Epithelial cell of proximal tubule (primary cell): ENCODE measurements around the gene PHLPP1. TPM values are rescaled to one million over a fixed set of nuclear protein-coding genes. Genes with fewer than 3 reads are reported as not detected.

Experiments used
- DNase-seq: peaks from one replicate; pipeline ENCODE4 v3.0.0-alpha.2; 2011; ENCODE audit warnings: low read depth
- H3K4me3 ChIP-seq: 2 replicates; pipeline ENCODE4 v1.5.1; 2011; ENCODE audit warnings: low read depth, mild to moderate bottlenecking, low read length
- CTCF ChIP-seq: conservative IDR thresholded peaks from 2 replicates; pipeline ENCODE4 v1.5.1; 2012; ENCODE audit warnings: low read depth, mild to moderate bottlenecking, low read length
- total RNA-seq: library from RNA; depleted of rRNA; stranded (reverse); fragments of >200 nt; gene quantifications from 2 replicates; pipeline ENCODE4 v1.2.3, GENCODE V29; 2015

Gene PHLPP1
- total RNA-seq, 1 donor from 2014 or later, result 9.0 TPM

- H3K4me3 ChIP-seq, result no peak overlapping the region
- DNase-seq, result no peak
- no peak for TF ChIP-seq CTCF
These were observed 40.1 kb downstream of the PHLPP1 start for GRCh38 chr18:62755454-62755853.

DNA sequence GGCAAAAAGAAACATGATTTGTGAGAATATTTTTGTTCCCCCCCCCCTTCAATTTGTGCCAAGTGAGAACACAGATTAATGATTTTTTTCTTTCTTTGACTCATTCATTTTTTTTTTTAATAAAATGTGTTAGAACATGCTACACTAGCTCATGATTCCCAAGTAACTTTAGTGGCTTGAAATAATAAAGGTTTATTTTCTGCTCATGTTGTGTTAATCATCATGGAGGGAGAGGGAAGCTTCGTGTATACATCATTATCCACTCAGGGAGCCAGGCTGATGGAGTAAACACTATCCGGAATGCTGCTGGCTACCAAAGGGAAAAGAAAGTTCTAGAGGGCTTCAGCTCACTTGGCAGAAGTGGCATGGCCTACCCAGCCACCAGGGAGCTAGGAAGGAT lies 40.6 kb downstream of the PHLPP1 start:
- DNase-seq, result no peak
- H3K4me3 ChIP-seq, result no peak overlapping the region
- TF ChIP-seq CTCF, result no peak

DNA sequence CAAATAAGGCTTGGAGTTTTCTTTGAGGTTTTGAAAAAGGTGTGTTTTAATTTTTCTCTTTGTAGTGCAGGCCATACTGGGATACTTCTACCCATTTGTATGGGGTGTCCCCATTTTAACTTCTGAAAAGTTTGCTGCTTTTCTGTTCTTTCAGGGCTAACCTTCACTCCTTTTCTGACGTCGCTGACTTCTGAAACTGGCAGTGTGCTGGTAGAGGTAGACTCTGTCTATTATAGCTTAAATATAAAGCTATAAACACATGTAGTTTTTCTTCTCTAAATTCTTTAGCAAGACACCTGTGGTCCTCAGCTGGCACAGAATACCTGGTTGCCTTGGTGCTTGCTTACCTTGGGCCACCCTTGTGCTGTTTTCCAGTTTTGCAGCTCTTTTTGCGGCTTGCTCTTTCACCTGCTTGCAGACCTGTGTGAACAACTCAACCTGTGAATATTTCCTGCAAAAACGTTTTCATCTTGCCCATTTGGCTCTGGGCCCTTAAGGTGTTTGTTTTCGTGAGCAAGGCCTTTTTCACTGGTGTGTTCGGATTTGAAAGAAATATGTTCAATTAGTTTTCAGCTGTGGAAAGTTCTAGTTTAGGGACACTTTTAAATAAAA lies 42.2 kb downstream of the PHLPP1 start:
- H3K4me3 ChIP-seq, result no peak overlapping the region
- no peak for TF ChIP-seq CTCF
- DNase-seq, result no peak

- no peak for TF ChIP-seq CTCF
- DNase-seq, result no peak
- no peak overlapping the region for H3K4me3 ChIP-seq
These were observed 43.2 kb downstream of the PHLPP1 start for GRCh38 chr18:62758591-62758990.

DNA sequence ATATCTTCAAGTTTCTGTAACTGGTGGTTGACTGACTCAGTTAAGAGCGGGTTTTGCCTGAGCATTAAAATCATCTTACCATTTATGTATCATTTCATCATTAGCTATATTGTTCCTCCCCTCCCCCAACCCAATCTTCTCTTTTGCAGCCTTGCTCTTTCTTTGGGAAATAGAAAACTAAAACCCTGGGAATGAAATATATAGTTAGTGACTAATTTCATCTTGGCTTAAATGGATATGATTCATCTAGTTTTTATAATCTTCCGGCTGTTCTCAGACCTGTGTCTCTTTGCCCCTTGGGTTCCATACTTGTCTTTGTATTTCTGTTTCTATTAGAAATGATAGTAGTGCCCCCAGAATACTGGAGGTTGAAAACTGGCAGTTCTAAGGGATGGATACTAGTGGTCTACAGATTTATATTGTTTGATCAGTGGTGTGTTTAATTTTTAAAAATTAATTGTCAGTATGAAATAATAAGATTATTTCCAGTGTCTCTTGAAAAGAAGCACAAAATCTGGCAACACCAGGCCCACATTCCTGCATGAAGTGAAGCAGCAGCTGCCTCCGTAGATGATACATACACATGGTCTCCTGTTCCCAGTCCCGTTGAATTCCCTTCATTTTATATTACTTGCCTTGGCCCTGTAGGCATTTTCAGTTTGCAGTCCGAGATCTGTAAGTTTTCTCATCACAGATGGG lies 44.5 kb downstream of the PHLPP1 start:
- H3K4me3 ChIP-seq, result no peak overlapping the region
- no peak for TF ChIP-seq CTCF
- DNase-seq, result no peak

DNA sequence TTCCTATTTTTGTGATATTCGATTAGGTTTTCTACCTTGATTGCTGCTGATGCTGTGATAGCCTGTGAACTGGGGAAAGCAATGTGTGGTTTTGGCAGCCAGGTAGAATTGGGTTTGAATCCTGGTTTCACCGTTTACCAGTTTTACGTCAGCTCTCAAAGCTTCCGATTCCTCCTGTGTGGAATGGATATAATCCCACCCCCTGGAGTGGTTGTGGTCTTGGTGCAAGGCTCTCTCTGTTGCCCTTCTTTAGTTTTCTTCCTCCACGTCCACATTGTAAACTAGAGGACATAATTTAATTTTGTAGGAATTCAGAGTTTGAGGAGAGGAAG lies 45.0 kb downstream of the PHLPP1 start:
- TF ChIP-seq CTCF, result no peak
- no peak overlapping the region for H3K4me3 ChIP-seq
- no peak for DNase-seq

DNA sequence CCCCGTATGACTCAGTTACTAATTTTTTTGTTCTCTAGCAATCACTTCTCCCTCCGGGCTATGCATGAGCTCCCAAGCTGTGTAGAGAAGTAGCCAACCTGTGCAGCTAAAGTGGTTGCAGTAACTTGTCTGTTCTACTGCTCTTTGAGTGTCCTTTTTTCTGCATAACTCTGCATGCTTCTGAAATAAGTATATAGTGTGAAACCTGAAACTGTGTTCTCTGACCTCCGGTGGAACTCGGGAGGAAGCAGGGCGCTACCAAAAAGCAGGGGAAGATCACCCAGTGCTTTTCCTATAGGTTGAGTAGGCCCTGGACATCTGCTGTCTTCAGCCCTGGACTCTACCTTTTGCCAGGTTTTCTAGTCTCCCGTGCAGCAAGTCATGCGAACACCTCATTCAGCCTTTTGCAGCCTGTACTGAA lies 47.8 kb downstream of the PHLPP1 start:
- no peak for TF ChIP-seq CTCF
- DNase-seq, result no peak
- no peak overlapping the region for H3K4me3 ChIP-seq
